ENCODE measurements around the gene ANO7.

Gene ANO7

GRCh38 chr2:241209271-241209670 lies 20.8 kb downstream of the ANO7 start:
- DNase-seq = no peak

- no peak for DNase-seq
Measured at GRCh38 chr2:241211276-241211675, 22.8 kb downstream of the ANO7 start.

GRCh38 chr2:241213041-241213440 lies 24.6 kb downstream of the ANO7 start:
- no peak for DNase-seq

- DNase-seq = no peak
Measured at GRCh38 chr2:241213567-241213966, 25.1 kb downstream of the ANO7 start.

- no peak for DNase-seq
Measured at GRCh38 chr2:241214209-241214608, 25.7 kb downstream of the ANO7 start.

- no peak for DNase-seq
Measured at GRCh38 chr2:241214766-241215165, 26.3 kb downstream of the ANO7 start.

DNA sequence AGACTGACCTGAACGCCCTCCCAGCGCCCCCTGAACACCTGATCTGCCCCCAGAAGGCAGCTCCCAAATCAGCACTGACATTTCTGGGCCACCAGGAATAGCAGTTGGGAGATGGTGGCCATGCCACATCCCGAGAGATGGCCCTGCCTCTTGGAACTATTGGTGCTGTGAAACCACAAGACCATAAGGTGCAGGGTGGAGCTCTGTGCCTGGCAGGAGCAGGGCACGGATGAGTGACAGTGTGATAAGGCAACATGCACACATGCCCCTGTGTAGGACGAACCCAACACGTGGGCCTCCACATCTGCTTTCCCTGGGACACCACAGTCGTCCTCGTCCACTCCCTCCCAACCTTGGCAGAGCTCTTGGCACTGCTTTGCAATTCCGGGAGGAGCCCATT lies 26.9 kb downstream of the ANO7 start:
- no peak for DNase-seq

DNA sequence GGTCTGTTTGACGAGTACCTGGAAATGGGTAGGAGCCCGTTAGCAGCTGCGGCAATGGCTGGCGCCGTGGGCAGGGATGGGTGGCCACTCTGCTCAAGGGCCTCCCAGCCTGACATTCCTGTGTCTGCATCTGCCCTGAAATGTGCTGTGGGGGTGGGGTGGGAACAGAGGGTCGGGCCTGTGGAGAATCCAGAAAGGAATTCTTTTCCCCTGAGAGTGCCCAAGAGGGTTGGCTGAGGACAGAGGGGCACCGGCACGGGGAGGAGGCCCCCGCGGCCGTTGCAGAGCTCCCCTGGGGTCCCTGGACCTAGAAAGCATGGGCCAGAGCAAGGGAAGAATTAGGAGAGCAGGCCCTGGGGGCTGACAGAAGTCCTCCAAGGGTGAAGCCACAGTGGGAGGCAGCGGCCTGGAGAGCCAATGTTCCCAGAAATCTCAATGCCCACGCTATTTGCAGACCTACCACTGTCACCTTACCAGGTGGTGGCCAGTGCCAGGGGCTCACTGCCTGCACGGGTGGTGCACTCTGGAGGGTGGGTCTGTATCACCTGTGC lies 27.8 kb downstream of the ANO7 start:
- peak; percentile 45 for DNase-seq

- peak; percentile 57 for DNase-seq
Measured at GRCh38 chr2:241217320-241218031, 29.0 kb downstream of the ANO7 start.

- peak; percentile 25 for DNase-seq
Measured at GRCh38 chr2:241218131-241219029, 29.9 kb downstream of the ANO7 start.

GRCh38 chr2:241219030-241219382 lies 30.5 kb downstream of the ANO7 start:
- DNase-seq = no peak

DNA sequence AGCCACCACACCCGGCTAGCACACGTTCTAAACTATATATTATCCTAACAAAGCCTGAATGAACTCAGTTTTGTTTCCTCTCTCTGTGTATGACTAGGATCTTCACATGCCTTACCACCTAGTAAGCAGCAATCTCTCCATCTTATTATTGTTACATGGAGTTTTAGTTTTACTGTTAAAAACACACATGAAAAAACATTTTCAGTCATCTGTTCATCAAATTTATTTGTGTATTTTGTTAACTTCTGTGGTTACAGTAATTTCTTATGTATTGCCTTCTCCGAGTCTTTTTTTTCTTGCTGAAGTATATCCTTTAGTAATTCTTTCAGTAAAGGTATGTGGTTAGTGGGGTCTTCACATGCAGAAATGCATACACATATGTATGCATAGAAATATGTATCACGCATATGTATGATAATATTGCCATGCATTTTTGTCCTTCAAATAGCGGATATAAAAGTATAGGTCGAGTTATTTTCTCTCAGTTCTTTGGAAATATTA lies 31.4 kb downstream of the ANO7 start:
- no peak for DNase-seq

DNA sequence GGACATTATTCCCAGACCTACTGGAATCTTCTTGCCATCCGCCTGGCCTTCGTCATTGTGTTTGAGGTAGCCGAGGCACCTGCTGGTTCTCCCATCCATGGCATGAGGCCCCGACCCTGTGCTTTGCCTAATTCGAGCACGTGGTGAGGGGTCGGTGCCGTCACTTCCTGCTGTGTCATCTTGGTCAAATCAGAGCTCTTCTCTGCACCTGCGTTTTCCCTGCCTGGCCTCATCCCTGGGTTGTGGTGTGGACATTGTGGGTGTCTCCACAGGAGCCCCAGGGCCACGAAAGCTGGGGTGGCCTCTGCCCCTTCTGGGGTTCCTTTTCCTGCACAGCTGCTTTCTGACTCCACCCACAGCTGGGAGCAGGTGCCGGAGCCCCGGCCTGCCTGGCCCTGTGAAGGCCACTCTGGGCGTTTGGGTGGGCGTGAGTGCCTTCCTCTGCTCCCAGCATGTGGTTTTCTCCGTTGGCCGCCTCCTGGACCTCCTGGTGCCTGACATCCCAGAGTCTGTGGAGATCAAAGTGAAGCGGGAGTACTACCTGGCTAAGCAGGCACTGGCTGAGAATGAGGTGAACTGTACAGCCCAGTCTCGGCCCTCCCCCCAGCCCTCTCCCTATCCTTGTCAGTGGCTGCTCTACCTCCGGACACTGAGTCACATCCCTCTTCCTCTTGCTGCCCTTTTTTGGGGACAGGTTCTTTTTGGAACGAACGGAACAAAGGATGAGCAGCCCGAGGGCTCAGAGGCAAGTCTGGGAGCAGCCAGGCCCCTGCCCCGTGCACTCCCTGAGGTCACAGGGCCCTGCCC lies 34.9 kb downstream of the ANO7 start:
- peak; percentile 12 for DNase-seq

- peak; percentile 63 for DNase-seq
Measured at GRCh38 chr2:241224018-241224850, 35.8 kb downstream of the ANO7 start.

- DNase-seq = no peak
Measured at GRCh38 chr2:241224851-241225438, 36.5 kb downstream of the ANO7 start.

DNA sequence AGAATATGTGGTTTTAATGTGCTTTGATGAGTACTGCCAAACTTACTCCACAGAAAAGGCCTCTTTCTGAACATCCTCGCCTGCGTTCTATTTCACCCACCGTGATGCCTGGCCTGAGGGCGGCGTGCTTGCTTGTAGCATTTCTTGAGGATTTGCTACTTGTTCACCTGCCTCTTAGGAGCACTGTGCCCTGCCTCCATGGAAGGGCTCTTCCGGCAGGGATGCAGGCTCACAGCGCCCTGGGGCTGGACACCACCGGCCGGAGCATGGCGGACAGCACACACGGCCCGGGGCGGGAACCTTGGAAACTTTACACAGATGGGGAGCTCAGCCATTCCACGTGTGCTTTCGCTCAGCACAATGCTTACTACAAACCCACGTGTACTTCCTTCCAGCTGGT lies 37.1 kb downstream of the ANO7 start:
- DNase-seq = no peak

DNA sequence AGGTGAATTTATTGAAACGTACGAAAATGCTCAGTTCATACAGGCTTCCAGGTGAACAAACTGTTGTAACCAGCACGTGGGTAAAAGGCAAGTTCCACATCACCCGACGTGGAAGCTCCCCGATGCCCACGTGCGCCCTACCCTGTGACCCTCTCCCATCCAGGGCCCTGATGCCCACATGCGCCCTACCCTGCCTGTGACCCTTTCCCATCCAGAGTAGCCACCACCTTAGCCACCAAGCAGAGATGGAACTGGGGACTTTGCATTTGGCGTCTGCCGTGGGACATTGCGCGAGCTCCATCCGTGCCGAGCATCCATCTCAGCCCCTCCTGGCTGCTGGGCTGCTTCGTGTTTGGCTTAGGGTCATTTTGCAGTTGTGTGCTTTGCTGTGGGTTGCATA lies 37.5 kb downstream of the ANO7 start:
- no peak for DNase-seq

DNA sequence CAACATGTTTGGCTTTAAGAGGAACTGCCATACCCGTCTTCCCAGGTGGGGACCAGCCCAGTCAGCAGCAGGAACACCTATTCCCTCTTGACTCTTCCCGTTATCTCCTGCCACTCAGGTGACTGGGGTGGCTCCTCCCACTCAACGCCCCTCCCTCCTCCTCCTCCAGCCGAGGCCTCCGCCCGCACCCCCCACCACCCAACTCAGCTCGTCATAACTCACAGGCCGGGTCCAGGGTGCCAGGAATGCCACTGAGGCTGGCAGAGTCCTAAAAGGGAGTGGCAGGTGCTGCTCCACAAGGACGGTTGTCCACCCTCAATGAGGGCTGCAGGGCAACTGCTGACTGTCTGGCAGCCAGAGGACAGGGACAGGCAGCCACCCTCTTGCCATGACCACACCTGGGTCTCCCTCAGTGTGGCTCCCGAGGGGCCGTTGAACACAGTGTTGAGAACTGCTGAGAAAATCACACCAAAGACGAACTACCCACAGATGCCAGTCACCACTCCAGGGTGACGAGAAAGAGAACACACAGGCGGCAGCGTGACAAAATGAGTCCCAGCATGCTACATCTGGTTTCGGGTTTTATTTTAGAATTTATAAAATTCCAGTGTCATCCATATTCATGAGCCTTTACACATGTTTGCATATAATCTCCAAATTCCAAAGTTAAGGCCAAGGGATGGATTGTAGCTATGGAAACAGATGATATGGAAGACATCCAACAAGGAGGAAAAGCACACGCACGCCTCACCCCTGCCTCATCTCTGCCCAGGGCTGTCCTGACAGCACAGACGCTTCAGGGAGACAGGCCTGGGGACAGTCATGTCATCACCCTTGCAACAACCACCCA lies 38.5 kb downstream of the ANO7 start:
- peak; percentile 32 for DNase-seq

GRCh38 chr2:241227594-241227993 lies 39.1 kb downstream of the ANO7 start:
- no peak for DNase-seq

Measured in fibroblast of skin of abdomen (primary cell).